SK-N-SH (cell line): Measurements from ENCODE around the gene KCNJ10.

ENCODE experiments used
- CTCF ChIP-seq: fragments of 200-600 bp; sonication (generic); IDR thresholded peaks from 2 replicates; pipeline ENCODE4 v1.6.1; 2017; ENCODE audit warnings: antibody characterized with exemption, mild to moderate bottlenecking, moderate library complexity
- FOXJ3 ChIP-seq: sonication (generic); formaldehyde crosslinking; IDR thresholded peaks from 2 replicates; pipeline ENCODE4 v1.5.1; 2020; ENCODE audit warnings: mild to moderate bottlenecking, missing genetic modification reagents
- FOXM1 ChIP-seq: IDR thresholded peaks from 2 replicates; pipeline ENCODE4 v1.4.0; 2012; ENCODE audit warnings: low read depth, mild to moderate bottlenecking
- IRF3 ChIP-seq: fragments of 150-350 bp; IDR thresholded peaks from 2 replicates; pipeline ENCODE4 v1.6.1; 2016; ENCODE audit warnings: mild to moderate bottlenecking, low read depth, low read length
- JUND ChIP-seq: IDR thresholded peaks from 2 replicates; pipeline ENCODE4 v1.4.0; 2012
- MAX ChIP-seq: IDR thresholded peaks from 2 replicates; pipeline ENCODE4 v1.4.0; 2012; ENCODE audit warnings: low read depth
- NRF1 ChIP-seq: IDR thresholded peaks from 2 replicates; pipeline ENCODE4 v1.6.1; 2012; ENCODE audit warnings: low read depth, mild to moderate bottlenecking, low read length
- RAD21 ChIP-seq: IDR thresholded peaks from 2 replicates; pipeline ENCODE4 v1.6.1; 2012; ENCODE audit warnings: mild to moderate bottlenecking, low read length
- SIN3A ChIP-seq: IDR thresholded peaks from 2 replicates; pipeline ENCODE4 v1.6.1; 2012; ENCODE audit warnings: low read depth, mild to moderate bottlenecking, low read length, moderate library complexity, borderline replicate concordance
- TEAD4 ChIP-seq: IDR thresholded peaks from 2 replicates; pipeline ENCODE4 v1.4.0; 2012; ENCODE audit warnings: mild to moderate bottlenecking, borderline replicate concordance; ENCODE audit not compliant: insufficient read depth
- YY1 ChIP-seq: IDR thresholded peaks from 2 replicates; pipeline ENCODE4 v1.4.0; 2012; ENCODE audit warnings: low read depth, mild to moderate bottlenecking

- no peak for TF ChIP-seq SIN3A
- TF ChIP-seq CTCF: no peak
- no peak for TF ChIP-seq JUND
- TF ChIP-seq RAD21: no peak
- no peak for TF ChIP-seq MAX
- TF ChIP-seq IRF3: no peak
- no peak for TF ChIP-seq YY1
- no peak for TF ChIP-seq FOXJ3 (CRISPR knock-in tag)
- TF ChIP-seq NRF1: no peak
- TF ChIP-seq FOXM1: no peak
- no peak for TF ChIP-seq TEAD4
Measured at GRCh38 chr1:160099716-160100375, 29.9 kb upstream of the KCNJ10 start.
